ENCODE measurements around the gene NCAM1. TPM values are rescaled to one million over a fixed set of nuclear protein-coding genes. Genes with fewer than 3 reads are reported as not detected.

NCAM1 gene
- total RNA-seq, 1 experiment from 2014 or later, result 5.9 TPM

- Mint-ChIP-seq H3K27me3 (ENCODE audit: low read depth) (no peaks in the 10 kb centered on the region), H3K4me1 (peaks cover 24% of the 10 kb centered on the region), H3K27ac (no peak overlapping the region), H3K4me3 (no peak overlapping the region), H3K9me3 (no peaks in the 10 kb centered on the region), H3K36me3 (no peaks in the 10 kb centered on the region)
- TF ChIP-seq ZNF396 (CRISPR knock-in tag; IDR thresholded peaks at IDR 0.05; ENCODE audit: borderline replicate concordance) (no peak), NR2C2 (CRISPR knock-in tag; IDR thresholded peaks at IDR 0.05) (no peak)
- CTCF ChIA-PET, result interaction anchor here (1.3 to 2.2 kb wide), 3 partner anchors 44 to 661 kb away, joined by 3 to 6 read pairs (median 4); no protein-coding TSS in a partner anchor
- POLR2A ChIA-PET, result interaction anchor here (0.5 kb wide), 1 partner anchor 385 kb away, joined by 3 read pairs; no protein-coding TSS in a partner anchor
- DNase-seq (ENCODE audit: low spot score), result no peak
- ATAC-seq, result peak; percentile 39; the same call in 1 of the 2 replicates
Observed at GRCh38 chr11:113249491-113249763, 288.2 kb downstream of the NCAM1 start.

GRCh38 chr11:113249786-113250185 lies 288.6 kb downstream of the NCAM1 start:
- Mint-ChIP-seq H3K4me3 (no peak overlapping the region), H3K36me3 (no peaks in the 10 kb centered on the region), H3K27ac (no peak overlapping the region), H3K9me3 (no peaks in the 10 kb centered on the region), H3K27me3 (ENCODE audit: low read depth) (no peaks in the 10 kb centered on the region), H3K4me1 (peaks cover 26% of the 10 kb centered on the region)
- TF ChIP-seq TEAD1 (CRISPR knock-in tag; IDR thresholded peaks at IDR 0.05), result no peak
- TF ChIP-seq ZNF138 (CRISPR knock-in tag; conservative IDR thresholded peaks at IDR 0.05), result no peak
- TF ChIP-seq RELA (CRISPR knock-in tag; IDR thresholded peaks at IDR 0.05; ENCODE audit: borderline replicate concordance), result no peak
- no peak for TF ChIP-seq ATF2 (CRISPR knock-in tag; IDR thresholded peaks at IDR 0.05; ENCODE audit: borderline replicate concordance, low read depth)
- TF ChIP-seq CTCF (IDR thresholded peaks at IDR 0.05), result no peak
- TF ChIP-seq ESRRA (CRISPR knock-in tag; IDR thresholded peaks at IDR 0.05; ENCODE audit: borderline replicate concordance), result no peak
- no peak for TF ChIP-seq IRF1 (CRISPR knock-in tag; IDR thresholded peaks at IDR 0.05)
- no peak for TF ChIP-seq ZNF396 (CRISPR knock-in tag; IDR thresholded peaks at IDR 0.05; ENCODE audit: borderline replicate concordance)
- no peak for TF ChIP-seq USF1 (CRISPR knock-in tag; IDR thresholded peaks at IDR 0.05)
- TF ChIP-seq ZNF232 (CRISPR knock-in tag; IDR thresholded peaks at IDR 0.05), result no peak
- TF ChIP-seq MAX (CRISPR knock-in tag; IDR thresholded peaks at IDR 0.05), result no peak
- TF ChIP-seq CREM (CRISPR knock-in tag; IDR thresholded peaks at IDR 0.05), result no peak
- TF ChIP-seq ZNF512 (CRISPR knock-in tag; IDR thresholded peaks at IDR 0.05; ENCODE audit: borderline replicate concordance), result no peak
- no peak for TF ChIP-seq SOX15 (CRISPR knock-in tag; IDR thresholded peaks at IDR 0.05)
- no peak for TF ChIP-seq TP53 (CRISPR knock-in tag; IDR thresholded peaks at IDR 0.05)
- TF ChIP-seq HMGA2 (CRISPR knock-in tag; IDR thresholded peaks at IDR 0.05), result no peak
- no peak for TF ChIP-seq OVOL2 (CRISPR knock-in tag; IDR thresholded peaks at IDR 0.05; ENCODE audit: borderline replicate concordance)
- TF ChIP-seq E2F1 (CRISPR knock-in tag; IDR thresholded peaks at IDR 0.05), result no peak
- TF ChIP-seq ZBTB21 (CRISPR knock-in tag; IDR thresholded peaks at IDR 0.05; ENCODE audit: borderline replicate concordance), result no peak
- ChIA-PET POLR2A (no interaction called here), CTCF (interaction anchor here (1.3 to 2.2 kb wide), 3 partner anchors 45 to 662 kb away, joined by 3 to 6 read pairs (median 4); no protein-coding TSS in a partner anchor)
- no peak for DNase-seq (ENCODE audit: low spot score)
- no peak for ATAC-seq
